T-cell (primary cell): ENCODE data around the gene CASS4. TPM values are rescaled to one million over a fixed set of nuclear protein-coding genes. Genes with fewer than 3 reads are reported as not detected.

ENCODE experiments used
- ATAC-seq, 4 experiments: fragments of 200-7000 bp in 3 of 4; fragments of 150-1000 bp in 1 of 4; cut with Tn5 transposase; replicated peaks in 1 of 4; 1 replicate in 3 of 4; 2 replicates in 1 of 4; pipeline ENCODE4 v1.10.0; 2021; ENCODE audit warnings: moderate library complexity in 3 of 4, mild to moderate bottlenecking in 2 of 4, moderate number of reproducible peaks in 1 of 4
- CTCF ChIA-PET, 2 donors: fragments of 300-600 bp; sonication (Branson Sonifier 250); formaldehyde crosslinking; loops; one replicate each; lab custom pipeline; 2022; ENCODE audit warnings: antibody characterized with exemption in 2 of 2; lab: Charles Lee
- POLR2A ChIA-PET, 2 donors: fragments of 300-600 bp; sonication (Branson Sonifier 250); formaldehyde crosslinking; loops; one replicate each; lab custom pipeline; 2022; ENCODE audit warnings: antibody characterized with exemption in 2 of 2; lab: Charles Lee
- DNase-seq, 35 experiments: peaks; one replicate each; pipeline versions ENCODE4 v3.0.0 to v3.0.0-alpha.2; 2013 to 2023
- H3K27ac ChIP-seq: one replicate; pipeline ENCODE4 v1.5.1; 2013; ENCODE audit warnings: low read length
- H3K27me3 ChIP-seq, 2 experiments: replicated peaks in 1 of 2; 1 replicate in 1 of 2; 2 replicates in 1 of 2; pipeline versions ENCODE4 v1.6.1 to v1.7.0; 2013; ENCODE audit warnings: low read length in 1 of 2, mixed read lengths in 1 of 2; ENCODE audit not compliant: control insufficient read depth in 2 of 2, insufficient read depth in 2 of 2; ENCODE audit errors: extremely low read depth in 1 of 2
- H3K36me3 ChIP-seq, 2 donors: 1 replicate in 1 of 2; 2 replicates in 1 of 2; pipeline versions ENCODE4 v1.6.1 to v1.7.0; 2013; ENCODE audit warnings: low read length in 1 of 2; ENCODE audit not compliant: control insufficient read depth in 2 of 2, insufficient read depth in 1 of 2; ENCODE audit errors: extremely low read depth in 1 of 2
- H3K4me1 ChIP-seq, 2 experiments: 1 replicate in 1 of 2; 2 replicates in 1 of 2; pipeline versions ENCODE4 v1.6.1 to v1.7.0; 2013; ENCODE audit warnings: low read length in 2 of 2, mixed read lengths in 1 of 2; ENCODE audit not compliant: insufficient read depth in 2 of 2, control insufficient read depth in 1 of 2; ENCODE audit errors: extremely low read depth in 1 of 2
- H3K4me3 ChIP-seq, 2 donors: 1 replicate in 1 of 2; 2 replicates in 1 of 2; pipeline versions ENCODE4 v1.5.1 to v1.7.0; 2013; ENCODE audit warnings: mild to moderate bottlenecking in 2 of 2, low read length in 1 of 2, moderate library complexity in 1 of 2; ENCODE audit not compliant: control insufficient read depth in 1 of 2; ENCODE audit errors: extremely low read depth in 1 of 2
- H3K9me3 ChIP-seq: 2 replicates; pipeline ENCODE4 v1.7.0; 2013
- H3K27ac Mint-ChIP-seq, 2 donors: one replicate each; pipeline ENCODE4 v1.8.0; 2020 to 2021; ENCODE audit warnings: mild to moderate bottlenecking in 2 of 2, mixed read lengths in 2 of 2
- H3K27me3 Mint-ChIP-seq, 2 donors: one replicate each; pipeline ENCODE4 v1.8.0; 2021 to 2022; ENCODE audit warnings: mixed read lengths in 2 of 2
- H3K36me3 Mint-ChIP-seq: one replicate; pipeline ENCODE4 v1.8.0; 2021; ENCODE audit warnings: mixed read lengths
- H3K4me1 Mint-ChIP-seq, 3 donors: one replicate each; pipeline ENCODE4 v1.8.0; 2020 to 2022; ENCODE audit warnings: mixed read lengths in 3 of 3, mild to moderate bottlenecking in 1 of 3
- H3K4me3 Mint-ChIP-seq, 3 donors: one replicate each; pipeline ENCODE4 v1.8.0; 2020 to 2022; ENCODE audit warnings: mild to moderate bottlenecking in 3 of 3, mixed read lengths in 3 of 3, moderate library complexity in 3 of 3
- H3K9me3 Mint-ChIP-seq, 3 donors: one replicate each; pipeline ENCODE4 v1.8.0; 2020 to 2022; ENCODE audit warnings: mixed read lengths in 3 of 3
- WGBS: methylation state at CpG from one replicate; pipeline ENCODE4 v1.1.5; 2013; ENCODE audit warnings: missing lambda C conversion rate; ENCODE audit not compliant: insufficient coverage; 5-methylcytosine and 5-hydroxymethylcytosine counted together
- total RNA-seq, 35 experiments: library from RNA in 6 of 35; stranded (reverse) in 6 of 35; fragments of 120-200 nt in 1 of 35; gene quantifications; one replicate each; pipeline versions ENCODE4 v1.2.1 to v1.2.4 and lab custom pipeline; 2013 to 2026

CASS4 gene
- total RNA-seq, 5 donors from 2014 or later (not counting 1 experiment from before 2014, with no cell fraction given), result 8.0 to 13.8 (median 11.2) TPM

DNA sequence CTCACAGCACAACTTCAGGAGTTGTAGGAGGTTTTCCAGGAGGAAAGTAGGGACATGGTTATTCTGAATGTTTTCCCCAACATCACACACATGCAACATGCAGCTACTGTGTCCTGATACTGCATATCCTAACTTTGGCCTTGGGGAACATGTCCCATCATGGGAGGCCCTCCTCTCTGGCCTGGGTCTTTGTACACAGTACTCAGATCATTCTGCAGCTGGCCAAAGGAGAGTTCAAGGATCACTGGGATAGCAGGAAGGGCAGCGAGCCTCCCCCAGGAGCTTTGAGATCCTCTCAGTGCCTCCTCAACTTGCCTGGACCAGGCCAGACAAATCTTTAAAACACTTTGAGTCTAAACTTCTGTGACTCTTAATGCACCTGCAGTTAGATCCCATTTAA, 12.9 kb downstream of the CASS4 start:
- POLR2A ChIA-PET, result interaction anchor here (0.6 to 1.0 kb wide), 4 partner anchors 10 to 19 kb away, joined by 3 to 12 read pairs (median 6); no protein-coding TSS in a partner anchor
- CTCF ChIA-PET, result interaction anchor here in 1 of 2 donors (0.6 kb wide), 1 partner anchor 89 kb away, joined by 3 read pairs; no protein-coding TSS in a partner anchor
- ATAC-seq (no peak), DNase-seq (no peak)
- Histone ChIP-seq H3K4me3 (no peak overlapping the region), H3K4me1 (peaks cover 29 to 48% of the 10 kb centered on the region in 2 experiments), H3K9me3 (no peaks in the 10 kb centered on the region), H3K36me3 (no peaks in the 10 kb centered on the region), H3K27ac (no peak overlapping the region), H3K27me3 (no peaks in the 10 kb centered on the region)
- H3K36me3 Mint-ChIP-seq, result peaks cover 13% of the 10 kb centered on the region
- 86% methylated on average over 1 of the region's 1 CpG for WGBS
- H3K4me3 Mint-ChIP-seq, result no peak overlapping the region
- peaks cover 61 to 75% (median 69%) of the 10 kb centered on the region in 3 donors for H3K4me1 Mint-ChIP-seq
- H3K9me3 Mint-ChIP-seq, result no peaks in the 10 kb centered on the region
- peak overlapping the region in 1 of 2 donors; percentile 52 for H3K27ac Mint-ChIP-seq
- no peaks in the 10 kb centered on the region for H3K27me3 Mint-ChIP-seq

DNA sequence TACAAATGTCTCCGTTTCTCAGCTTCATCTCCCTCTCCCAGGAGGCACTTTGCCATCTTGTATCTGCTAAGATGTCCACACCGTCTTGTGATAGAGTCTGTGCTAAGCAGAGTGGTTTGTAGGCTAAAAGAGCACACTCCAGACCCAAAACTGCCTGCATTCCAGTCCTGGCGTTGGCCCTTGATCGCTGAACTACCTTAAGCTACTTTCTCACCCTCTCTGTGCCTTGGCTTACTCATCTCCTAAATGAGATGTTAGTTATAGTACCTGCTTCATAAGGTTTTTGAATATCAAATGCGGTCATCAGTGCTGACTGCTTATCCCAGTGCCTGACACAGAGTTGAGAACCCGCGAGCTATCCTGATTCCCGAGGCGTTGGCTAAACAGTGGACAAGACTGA, 14.0 kb downstream of the CASS4 start:
- Mint-ChIP-seq H3K4me3 (no peak overlapping the region), H3K9me3 (no peaks in the 10 kb centered on the region), H3K27me3 (no peaks in the 10 kb centered on the region), H3K36me3 (peaks cover 9% of the 10 kb centered on the region), H3K27ac (no peak overlapping the region), H3K4me1 (peaks cover 63 to 75% (median 71%) of the 10 kb centered on the region in 3 donors)
- POLR2A ChIA-PET, result interaction anchor here in 1 of 2 donors (0.6 kb wide), 1 partner anchor 13 kb away, joined by 4 read pairs; no protein-coding TSS in a partner anchor
- DNase-seq (no peak), ATAC-seq (no peak)
- Histone ChIP-seq H3K27me3 (no peaks in the 10 kb centered on the region), H3K9me3 (no peaks in the 10 kb centered on the region), H3K4me1 (peaks cover 26 to 45% of the 10 kb centered on the region in 2 experiments), H3K4me3 (no peak overlapping the region), H3K36me3 (no peaks in the 10 kb centered on the region), H3K27ac (no peak overlapping the region)
- CTCF ChIA-PET, result interaction anchor here (0.8 to 1.8 kb wide), 2 partner anchors 14 to 26 kb away, joined by 3 to 11 read pairs; partner anchors contain the start of gene CASS4 (in 1 of the 2)
- 100% methylated on average over 1 of the region's 9 CpGs for WGBS

DNA sequence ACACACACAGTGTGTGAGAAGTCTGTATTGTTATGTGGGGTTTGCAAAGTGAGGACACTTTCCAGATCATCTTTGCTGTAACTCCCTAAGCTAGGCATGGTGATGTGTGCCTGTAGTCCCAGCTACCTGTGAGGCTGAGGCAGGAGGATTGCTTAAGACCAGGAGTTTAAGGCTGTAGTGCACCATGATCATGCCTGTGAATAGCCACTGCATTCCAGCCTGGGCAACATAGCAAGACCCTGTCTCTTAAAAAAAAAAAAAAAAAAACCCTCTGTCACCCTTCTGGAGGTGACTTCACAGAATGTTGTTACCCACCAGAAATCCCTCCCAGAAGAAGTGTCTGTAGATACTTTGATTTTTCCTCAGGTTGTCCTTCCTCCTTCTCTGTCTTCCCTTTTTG, 14.9 kb downstream of the CASS4 start:
- Mint-ChIP-seq H3K4me1 (peaks cover 55 to 72% (median 65%) of the 10 kb centered on the region in 3 donors), H3K4me3 (no peak overlapping the region), H3K36me3 (peaks cover 8% of the 10 kb centered on the region), H3K27ac (no peak overlapping the region), H3K9me3 (no peaks in the 10 kb centered on the region), H3K27me3 (no peaks in the 10 kb centered on the region)
- CTCF ChIA-PET, result interaction anchor here in 1 of 2 donors (0.7 to 1.8 kb wide), 2 partner anchors 14 to 15 kb away, joined by 3 to 11 read pairs; partner anchors contain the start of gene CASS4
- Histone ChIP-seq H3K4me3 (no peak overlapping the region), H3K27ac (no peak overlapping the region), H3K9me3 (no peaks in the 10 kb centered on the region), H3K27me3 (no peaks in the 10 kb centered on the region), H3K36me3 (no peaks in the 10 kb centered on the region), H3K4me1 (peaks cover 22 to 37% of the 10 kb centered on the region in 2 experiments)
- ATAC-seq (no peak), DNase-seq (no peak)
- POLR2A ChIA-PET, result interaction anchor here in 1 of 2 donors (0.6 kb wide), 1 partner anchor 37 kb away, joined by 3 read pairs; no protein-coding TSS in a partner anchor

DNA sequence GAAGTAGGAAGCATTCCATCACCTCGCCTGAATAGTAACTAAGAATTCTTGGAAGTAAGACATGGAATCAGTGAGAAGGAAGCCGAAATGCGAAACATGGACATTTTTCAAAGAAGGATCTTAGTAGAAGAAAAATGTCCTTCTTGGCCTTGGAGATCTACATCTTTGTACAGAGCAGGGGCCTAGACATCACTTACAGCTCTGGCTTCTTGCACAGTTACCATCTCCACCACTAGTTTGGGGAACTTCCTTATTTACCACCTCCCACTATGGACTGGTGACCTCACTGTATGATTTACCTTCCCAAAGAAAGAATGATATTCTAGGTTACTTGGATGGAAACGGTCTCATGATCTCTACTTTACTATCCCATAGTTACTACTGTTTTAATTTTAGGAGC, 15.7 kb downstream of the CASS4 start:
- no CpG with 5 or more reads among the region's 4 CpGs for WGBS
- POLR2A ChIA-PET, result interaction anchor here in 1 of 2 donors (1.1 kb wide), 1 partner anchor 15 kb away, joined by 4 read pairs; the partner anchor contains the start of gene CASS4
- no peak overlapping the region for H3K27ac ChIP-seq

DNA sequence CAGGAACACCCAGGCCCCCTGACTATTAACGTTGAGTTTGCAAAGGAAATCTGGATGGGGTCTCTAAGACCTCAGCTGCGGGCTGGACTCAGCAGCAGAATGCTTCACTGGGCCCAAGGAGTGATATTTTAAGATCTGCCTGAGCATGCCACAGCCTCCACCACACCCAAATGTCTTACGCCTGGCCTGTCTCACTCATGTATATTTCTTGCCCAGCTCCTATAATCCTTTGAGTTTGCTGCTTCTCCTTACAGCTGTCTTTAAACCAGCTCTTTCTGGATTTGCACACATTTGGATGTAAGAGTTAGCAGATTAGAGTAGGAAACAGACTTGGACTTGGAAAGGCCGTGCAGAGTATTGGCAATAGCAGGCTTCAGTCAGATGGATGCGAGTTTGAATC, 16.4 kb downstream of the CASS4 start:
- H3K27ac Mint-ChIP-seq, result peak overlapping the region; percentile 98
- WGBS, result 89% methylated on average over 4 of the region's 5 CpGs
- peaks cover 12 to 31% of the 10 kb centered on the region in 2 experiments for H3K4me1 ChIP-seq

More for the DNA sequence above, 15.7 kb downstream of the CASS4 start:
- H3K4me3 ChIP-seq, result no peak overlapping the region
- Mint-ChIP-seq H3K27me3 (no peaks in the 10 kb centered on the region), H3K9me3 (no peaks in the 10 kb centered on the region), H3K4me3 (peak overlapping the region in 1 of 3 donors; percentile 83), H3K4me1 (peaks cover 47 to 67% (median 59%) of the 10 kb centered on the region in 3 donors), H3K36me3 (peaks cover 5% of the 10 kb centered on the region), H3K27ac (peak overlapping the region; percentile 98)
- no peak for DNase-seq
- H3K27me3 ChIP-seq, result no peaks in the 10 kb centered on the region
- CTCF ChIA-PET, result interaction anchor here in 1 of 2 donors (1.8 kb wide), 1 partner anchor 16 kb away, joined by 11 read pairs; the partner anchor contains the start of gene CASS4
- peaks cover 14 to 29% of the 10 kb centered on the region in 2 experiments for H3K4me1 ChIP-seq
- H3K9me3 ChIP-seq, result no peaks in the 10 kb centered on the region
- ATAC-seq, result no peak
- no peaks in the 10 kb centered on the region for H3K36me3 ChIP-seq

DNA sequence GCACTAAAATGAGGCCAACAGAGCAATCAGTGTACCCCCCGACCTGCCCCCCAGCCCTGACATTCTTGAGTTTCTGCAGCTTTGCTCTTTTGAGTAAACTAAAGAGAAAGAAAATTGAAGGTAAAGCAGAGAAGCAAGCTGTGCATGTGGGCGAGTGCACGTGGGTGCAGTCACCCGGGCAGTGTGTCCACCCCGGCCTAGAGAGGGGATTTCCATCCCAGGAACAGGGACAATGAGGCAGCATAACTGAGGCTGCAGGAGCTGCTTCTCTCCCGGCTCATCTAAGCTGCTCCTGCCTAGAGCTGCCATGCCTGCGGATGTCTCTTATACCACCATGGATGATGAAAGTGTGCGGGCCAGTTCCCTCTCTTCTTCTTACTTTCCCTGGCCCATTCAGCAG, 16.8 kb downstream of the CASS4 start:
- no peaks in the 10 kb centered on the region for H3K27me3 Mint-ChIP-seq
- H3K9me3 ChIP-seq, result no peaks in the 10 kb centered on the region
- no peak for DNase-seq
- peak overlapping the region; percentile 44 to 53 for H3K4me3 ChIP-seq
- H3K4me1 Mint-ChIP-seq, result peaks cover 53 to 73% (median 65%) of the 10 kb centered on the region in 3 donors
- H3K27ac Mint-ChIP-seq, result peak overlapping the region; percentile 98
- WGBS, result 75% methylated on average over 8 of the region's 8 CpGs
- POLR2A ChIA-PET, result interaction anchor here in 1 of 2 donors (1.1 kb wide), 1 partner anchor 16 kb away, joined by 4 read pairs; the partner anchor contains the start of gene CASS4
- H3K27ac ChIP-seq, result peak overlapping the region; percentile 67
- H3K36me3 Mint-ChIP-seq, result peaks cover 10% of the 10 kb centered on the region
- H3K27me3 ChIP-seq, result no peaks in the 10 kb centered on the region
- no peaks in the 10 kb centered on the region for H3K9me3 Mint-ChIP-seq
- H3K4me3 Mint-ChIP-seq, result peak overlapping the region; percentile 82 to 86 (median 83)
- CTCF ChIA-PET, result no interaction called here
- peaks cover 12 to 36% of the 10 kb centered on the region in 2 experiments for H3K4me1 ChIP-seq
- no peak for ATAC-seq
- H3K36me3 ChIP-seq, result no peaks in the 10 kb centered on the region

More for the DNA sequence above, 16.4 kb downstream of the CASS4 start:
- ChIA-PET POLR2A (interaction anchor here in 1 of 2 donors (1.1 kb wide), 1 partner anchor 16 kb away, joined by 4 read pairs; the partner anchor contains the start of gene CASS4), CTCF (no interaction called here)
- Mint-ChIP-seq H3K4me1 (peaks cover 49 to 68% (median 61%) of the 10 kb centered on the region in 3 donors), H3K4me3 (peak overlapping the region in 2 of 3 donors; percentile 82 to 83), H3K9me3 (no peaks in the 10 kb centered on the region), H3K27me3 (no peaks in the 10 kb centered on the region), H3K36me3 (peaks cover 8% of the 10 kb centered on the region)
- Histone ChIP-seq H3K9me3 (no peaks in the 10 kb centered on the region), H3K36me3 (no peaks in the 10 kb centered on the region), H3K27ac (no peak overlapping the region), H3K4me3 (no peak overlapping the region), H3K27me3 (no peaks in the 10 kb centered on the region)
- DNase-seq (no peak), ATAC-seq (no peak)
